ENCODE measurements around the gene LY6G6F. TPM values are rescaled to one million over a fixed set of nuclear protein-coding genes. Genes with fewer than 3 reads are reported as not detected.

Gene LY6G6F
- total and polyA plus RNA-seq, 2 experiments from 2014 or later: not detected

- TF ChIP-seq, protein P1, sequence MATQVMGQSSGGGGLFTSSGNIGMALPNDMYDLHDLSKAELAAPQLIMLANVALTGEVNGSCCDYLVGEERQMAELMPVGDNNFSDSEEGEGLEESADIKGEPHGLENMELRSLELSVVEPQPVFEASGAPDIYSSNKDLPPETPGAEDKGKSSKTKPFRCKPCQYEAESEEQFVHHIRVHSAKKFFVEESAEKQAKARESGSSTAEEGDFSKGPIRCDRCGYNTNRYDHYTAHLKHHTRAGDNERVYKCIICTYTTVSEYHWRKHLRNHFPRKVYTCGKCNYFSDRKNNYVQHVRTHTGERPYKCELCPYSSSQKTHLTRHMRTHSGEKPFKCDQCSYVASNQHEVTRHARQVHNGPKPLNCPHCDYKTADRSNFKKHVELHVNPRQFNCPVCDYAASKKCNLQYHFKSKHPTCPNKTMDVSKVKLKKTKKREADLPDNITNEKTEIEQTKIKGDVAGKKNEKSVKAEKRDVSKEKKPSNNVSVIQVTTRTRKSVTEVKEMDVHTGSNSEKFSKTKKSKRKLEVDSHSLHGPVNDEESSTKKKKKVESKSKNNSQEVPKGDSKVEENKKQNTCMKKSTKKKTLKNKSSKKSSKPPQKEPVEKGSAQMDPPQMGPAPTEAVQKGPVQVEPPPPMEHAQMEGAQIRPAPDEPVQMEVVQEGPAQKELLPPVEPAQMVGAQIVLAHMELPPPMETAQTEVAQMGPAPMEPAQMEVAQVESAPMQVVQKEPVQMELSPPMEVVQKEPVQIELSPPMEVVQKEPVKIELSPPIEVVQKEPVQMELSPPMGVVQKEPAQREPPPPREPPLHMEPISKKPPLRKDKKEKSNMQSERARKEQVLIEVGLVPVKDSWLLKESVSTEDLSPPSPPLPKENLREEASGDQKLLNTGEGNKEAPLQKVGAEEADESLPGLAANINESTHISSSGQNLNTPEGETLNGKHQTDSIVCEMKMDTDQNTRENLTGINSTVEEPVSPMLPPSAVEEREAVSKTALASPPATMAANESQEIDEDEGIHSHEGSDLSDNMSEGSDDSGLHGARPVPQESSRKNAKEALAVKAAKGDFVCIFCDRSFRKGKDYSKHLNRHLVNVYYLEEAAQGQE (IDR thresholded peaks at IDR 0.05; ENCODE audit: unreplicated experiment): no peak
- TF ChIP-seq EZH2 (IDR thresholded peaks at IDR 0.05; ENCODE audit: low read depth, unreplicated experiment): no peak
- Histone ChIP-seq H2AFZ (no peak overlapping the region), H3K36me3 (ENCODE audit: insufficient read depth) (peaks cover 6% of the 10 kb centered on the region; the same call in 1 of the 2 replicates), H3K4me1 (ENCODE audit: insufficient read depth) (no peaks in the 10 kb centered on the region), H3K4me3 (no peak overlapping the region), H3F3A (replicated peaks; ENCODE audit: low read depth) (no peaks in the 10 kb centered on the region), H3K27me3 (ENCODE audit: insufficient read depth) (no peaks in the 10 kb centered on the region), H3K79me2 (replicated peaks; ENCODE audit: insufficient read depth) (no peaks in the 10 kb centered on the region; the same call in 1 of the 2 replicates), H3K4me2 (no peak overlapping the region), H4K20me1 (replicated peaks; ENCODE audit: insufficient read depth) (no peaks in the 10 kb centered on the region), H3K9me2 (ENCODE audit: insufficient read depth) (no peaks in the 10 kb centered on the region), H3K27ac (ENCODE audit: low read depth) (no peak overlapping the region)
- H3K9me3 Mint-ChIP-seq: no peaks in the 10 kb centered on the region
- peaks cover 27% of the 10 kb centered on the region for H3K36me3 Mint-ChIP-seq (ENCODE audit: low read depth)
- DNase-seq (ENCODE audit: low spot score) (no peak), ATAC-seq (no peak)
- no peak overlapping the region for H3K4me3 Mint-ChIP-seq
- peaks cover 5% of the 10 kb centered on the region for H3K27me3 Mint-ChIP-seq (ENCODE audit: insufficient read depth, low read depth, poor library complexity)
- no peaks in the 10 kb centered on the region for H3K4me1 Mint-ChIP-seq
- no peak overlapping the region for H3K27ac Mint-ChIP-seq
Measured at GRCh38 chr6:31693535-31693934, 13.1 kb upstream of the LY6G6F start.

GRCh38 chr6:31697555-31697954, 9.1 kb upstream of the LY6G6F start:
- no peaks in the 10 kb centered on the region for H3K9me2 ChIP-seq (ENCODE audit: insufficient read depth)
- H3K36me3 ChIP-seq (ENCODE audit: insufficient read depth): peaks cover 6% of the 10 kb centered on the region; the same call in 1 of the 2 replicates
- peaks cover 3% of the 10 kb centered on the region; the same call in 1 of the 2 replicates for H4K20me1 ChIP-seq (replicated peaks; ENCODE audit: insufficient read depth)
- peaks cover 5% of the 10 kb centered on the region; the same call in 1 of the 2 replicates for H3K4me1 ChIP-seq (ENCODE audit: insufficient read depth)
- no peak overlapping the region for H3K4me3 ChIP-seq
- no peak overlapping the region for H3K4me2 ChIP-seq
- no peak for DNase-seq (ENCODE audit: low spot score)
- peaks cover 14% of the 10 kb centered on the region for H3K79me2 ChIP-seq (replicated peaks; ENCODE audit: insufficient read depth)
- no peaks in the 10 kb centered on the region for H3K27me3 ChIP-seq (ENCODE audit: insufficient read depth)
- Mint-ChIP-seq H3K4me3 (no peak overlapping the region), H3K4me1 (peaks cover 8% of the 10 kb centered on the region), H3K36me3 (ENCODE audit: low read depth) (peaks cover 21% of the 10 kb centered on the region), H3K9me3 (no peaks in the 10 kb centered on the region), H3K27ac (no peak overlapping the region), H3K27me3 (ENCODE audit: insufficient read depth, low read depth, poor library complexity) (peaks cover 5% of the 10 kb centered on the region)
- ATAC-seq: no peak
- no peak overlapping the region for H3K27ac ChIP-seq (ENCODE audit: low read depth)
- no peak overlapping the region for H2AFZ ChIP-seq
- TF ChIP-seq CREB1 (CRISPR knock-in tag; IDR thresholded peaks at IDR 0.05; ENCODE audit: low read depth): no peak
- no peak for TF ChIP-seq EZH2phosphoT487 (IDR thresholded peaks at IDR 0.05; ENCODE audit: unreplicated experiment)
- no peak for TF ChIP-seq JUNB (IDR thresholded peaks at IDR 0.05; ENCODE audit: unreplicated experiment)
- TF ChIP-seq, protein P2, sequence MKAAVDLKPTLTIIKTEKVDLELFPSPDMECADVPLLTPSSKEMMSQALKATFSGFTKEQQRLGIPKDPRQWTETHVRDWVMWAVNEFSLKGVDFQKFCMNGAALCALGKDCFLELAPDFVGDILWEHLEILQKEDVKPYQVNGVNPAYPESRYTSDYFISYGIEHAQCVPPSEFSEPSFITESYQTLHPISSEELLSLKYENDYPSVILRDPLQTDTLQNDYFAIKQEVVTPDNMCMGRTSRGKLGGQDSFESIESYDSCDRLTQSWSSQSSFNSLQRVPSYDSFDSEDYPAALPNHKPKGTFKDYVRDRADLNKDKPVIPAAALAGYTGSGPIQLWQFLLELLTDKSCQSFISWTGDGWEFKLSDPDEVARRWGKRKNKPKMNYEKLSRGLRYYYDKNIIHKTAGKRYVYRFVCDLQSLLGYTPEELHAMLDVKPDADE (IDR thresholded peaks at IDR 0.05): no peak
- TF ChIP-seq ZNF114 (CRISPR knock-in tag; IDR thresholded peaks at IDR 0.05): no peak
- TF ChIP-seq, protein P1 (IDR thresholded peaks at IDR 0.05; ENCODE audit: unreplicated experiment): no peak
- H3F3A ChIP-seq (replicated peaks; ENCODE audit: low read depth): peaks cover 3% of the 10 kb centered on the region; the same call in 1 of the 2 replicates
